K562 (cell line): Measurements from ENCODE around the gene TXNL4A. TPM values are rescaled to one million over a fixed set of nuclear protein-coding genes. Genes with fewer than 3 reads are reported as not detected.

Experiments used
- MAX ChIP-seq: sonication (generic); formaldehyde crosslinking; IDR thresholded peaks from 2 replicates; pipeline ENCODE4 v1.9.0; 2022; ENCODE audit warnings: mild to moderate bottlenecking, missing genetic modification reagents
- MED1 ChIP-seq: sonication (generic); formaldehyde crosslinking; IDR thresholded peaks from 2 replicates; pipeline ENCODE4 v1.8.1; 2023; ENCODE audit warnings: missing genetic modification reagents, borderline replicate concordance
- MGA ChIP-seq: fragments of 450-650 bp; IDR thresholded peaks from 2 replicates; pipeline ENCODE4 v1.6.1; 2016; ENCODE audit warnings: mild to moderate bottlenecking, moderate library complexity
- PKNOX1 ChIP-seq: fragments of 450-650 bp; IDR thresholded peaks from 2 replicates; pipeline ENCODE4 v1.6.1; 2016
- USF2 ChIP-seq: sonication (generic); formaldehyde crosslinking; IDR thresholded peaks from 2 replicates; pipeline ENCODE4 v1.5.0; 2020; ENCODE audit warnings: missing genetic modification reagents
- ZFP30 ChIP-seq: fragments of 250-450 bp; sonication (Bioruptor Pico); IDR thresholded peaks from 2 replicates; pipeline ENCODE4 v1.8.0; 2022; ENCODE audit warnings: moderate library complexity, mild to moderate bottlenecking, inconsistent platforms, borderline replicate concordance
- polyA plus RNA-seq, 8 experiments: library from polyadenylated mRNA; depleted of rRNA in 4 of 8; stranded (reverse) in 5 of 8; unstranded in 3 of 8; fragments of >200 nt; fragmentation: Nextera tagmentation in 2 of 8; fragmentation: Illumina TruSeq in 1 of 8; extraction: Ambion mirVana in 2 of 8; extraction: Trizol in 1 of 8; gene quantifications; 2 replicates each; pipeline versions ENCODE4 v1.2.1 to v1.2.3, GENCODE V29; 2011 to 2014; ENCODE audit warnings: inconsistent platforms in 1 of 8, missing spikeins in 1 of 8
- total RNA-seq, 7 experiments: library from RNA; depleted of rRNA in 6 of 7; stranded (reverse); fragments of >200 nt in 6 of 7; fragmentation: Illumina TruSeq in 2 of 7; extraction: Trizol in 2 of 7; gene quantifications; 2 replicates each; pipeline versions ENCODE4 v1.2.1 to v1.2.3, GENCODE V29; 2011 to 2021; ENCODE audit warnings: low replicate concordance in 1 of 7

TXNL4A gene
- total and polyA plus RNA-seq, 9 of the 15 experiments (the other 6 are each of a cell fraction or from before 2014, with no cell fraction given): 27.0 to 132 (median 87.5) TPM

GRCh38 chr18:80009661-80010550 is 21.5 kb upstream of the TXNL4A start (continued):
- TF ChIP-seq PKNOX1: peak; percentile 46; the same call in 1 of the 2 replicates
- TF ChIP-seq MGA: peak; percentile 65; the same call in 1 of the 2 replicates
- 0 out of 2 replicates have a peak, but pooled peaks have one; percentile 17 for TF ChIP-seq MAX (CRISPR knock-in tag)
- TF ChIP-seq USF2: peak; percentile 64
- TF ChIP-seq MED1 (CRISPR knock-in tag): no peak
- TF ChIP-seq ZFP30: no peak
